A673 (cell line): Measurements from ENCODE around the gene GALNT12. TPM values are rescaled to one million over a fixed set of nuclear protein-coding genes. Genes with fewer than 3 reads are reported as not detected.

Source experiments
- BruUV-seq: library from RNA; stranded (reverse); fragments of 400-500 nt; replicated peaks from 2 replicates; lab custom pipeline; 2021; lab: Mats Ljungman, UMichigan
- CTCF ChIA-PET: fragments of 300-600 bp; sonication (Branson Sonifier 250); formaldehyde crosslinking; loops from one replicate; lab custom pipeline; 2022; ENCODE audit warnings: antibody characterized with exemption; lab: Charles Lee
- POLR2A ChIA-PET: fragments of 300-600 bp; sonication (Branson Sonifier 250); formaldehyde crosslinking; loops from one replicate; lab custom pipeline; 2022; ENCODE audit warnings: antibody characterized with exemption; ENCODE audit not compliant: low non-redundant PET; lab: Charles Lee
- DNase-seq: peaks from one replicate; pipeline ENCODE4 v3.0.0-alpha.2; 2015; ENCODE audit warnings: low spot score
- H3K27ac ChIP-seq: fragments of 200-600 bp; sonication (generic); 2 replicates; pipeline ENCODE4 v1.5.1; 2016; ENCODE audit warnings: mixed run types, low read depth, mild to moderate bottlenecking, mixed read lengths, antibody characterized with exemption, low read length; ENCODE audit not compliant: poor library complexity, severe bottlenecking
- H3K27me3 ChIP-seq: fragments of 200-600 bp; sonication (generic); replicated peaks from 2 replicates; pipeline ENCODE4 v1.6.1; 2017; ENCODE audit warnings: mixed run types, low read depth, mild to moderate bottlenecking, mixed read lengths, antibody characterized with exemption, low read length; ENCODE audit not compliant: insufficient read depth, poor library complexity
- H3K36me3 ChIP-seq: fragments of 200-600 bp; sonication (generic); 2 replicates; pipeline ENCODE4 v1.6.1; 2016; ENCODE audit warnings: mixed run types, mild to moderate bottlenecking, mixed read lengths, antibody characterized with exemption, low read length; ENCODE audit not compliant: insufficient read depth, poor library complexity, severe bottlenecking
- H3K4me1 ChIP-seq: fragments of 200-600 bp; sonication (generic); 2 replicates; pipeline ENCODE4 v1.6.1; 2017; ENCODE audit warnings: mixed run types, mild to moderate bottlenecking, mixed read lengths, antibody characterized with exemption, low read length; ENCODE audit not compliant: insufficient read depth, poor library complexity, severe bottlenecking
- H3K4me3 ChIP-seq: fragments of 200-600 bp; sonication (generic); 2 replicates; pipeline ENCODE4 v1.5.1; 2016; ENCODE audit warnings: low read depth, mixed run types, mild to moderate bottlenecking, mixed read lengths, low read length; ENCODE audit not compliant: poor library complexity, severe bottlenecking
- H3K9me3 ChIP-seq: fragments of 200-600 bp; sonication (generic); 2 replicates; pipeline ENCODE4 v1.6.1; 2016; ENCODE audit warnings: mixed run types, low read depth, mild to moderate bottlenecking, mixed read lengths, antibody characterized with exemption, low read length; ENCODE audit not compliant: poor library complexity, severe bottlenecking
- EZH2 ChIP-seq: fragments of 200-600 bp; sonication (generic); IDR thresholded peaks from 2 replicates; pipeline ENCODE4 v1.6.1; 2017; ENCODE audit warnings: borderline replicate concordance, low read depth, mild to moderate bottlenecking, mixed read lengths, antibody characterized with exemption, low read length; ENCODE audit not compliant: poor library complexity, severe bottlenecking
- intact Hi-C: fragments of 100-400 bp; cut with micrococcal nuclease; formaldehyde crosslinking; loops from one replicate; pipeline ENCODE4 v1.10.0; 2022; ENCODE audit not compliant: unreplicated experiment
- total RNA-seq: library from RNA; stranded (reverse); gene quantifications from 2 replicates; pipeline ENCODE4 v1.2.3, GENCODE V29; 2021
- TF ChIP-seq, protein P1 (sequence below): fragments of 300-800, 200-600 bp; sonication (generic); conservative IDR thresholded peaks from 2 replicates; pipeline ENCODE4 v1.5.1; 2017; ENCODE audit warnings: low read depth, mild to moderate bottlenecking, antibody characterized with exemption, low read length, moderate library complexity, mixed read lengths

GALNT12 gene
- total RNA-seq, 1 experiment from 2014 or later: 0.54 TPM

DNA sequence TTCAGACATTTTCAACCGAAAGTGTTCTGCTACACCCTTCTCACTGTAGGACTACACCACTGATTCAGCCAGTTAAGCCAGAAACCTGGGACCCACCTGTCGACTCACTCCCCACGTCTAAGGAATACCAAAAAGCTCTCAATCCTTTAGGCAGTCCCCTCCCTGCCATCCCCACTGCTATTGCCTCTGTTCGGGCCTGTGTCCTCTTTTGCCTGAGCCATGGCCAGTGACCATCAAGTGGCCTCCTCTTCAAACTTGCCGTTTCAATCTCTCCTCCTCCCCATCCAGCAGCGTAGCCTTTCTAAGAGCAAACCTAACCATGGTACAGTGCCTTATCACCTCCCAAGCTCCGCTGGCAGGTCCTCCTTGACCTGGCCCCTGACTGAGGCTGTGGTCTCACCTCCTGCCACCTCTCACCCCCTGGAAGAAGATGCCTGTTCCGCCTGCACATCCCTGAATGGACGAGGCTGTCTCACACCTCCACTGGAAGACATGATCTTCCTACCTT, 64.1 kb downstream of the GALNT12 start:
- no peaks in the 10 kb centered on the region for H3K27me3 ChIP-seq
- DNase-seq: no peak
- no peak overlapping the region for H3K4me3 ChIP-seq
- H3K36me3 ChIP-seq: no peaks in the 10 kb centered on the region
- TF ChIP-seq, protein P1, sequence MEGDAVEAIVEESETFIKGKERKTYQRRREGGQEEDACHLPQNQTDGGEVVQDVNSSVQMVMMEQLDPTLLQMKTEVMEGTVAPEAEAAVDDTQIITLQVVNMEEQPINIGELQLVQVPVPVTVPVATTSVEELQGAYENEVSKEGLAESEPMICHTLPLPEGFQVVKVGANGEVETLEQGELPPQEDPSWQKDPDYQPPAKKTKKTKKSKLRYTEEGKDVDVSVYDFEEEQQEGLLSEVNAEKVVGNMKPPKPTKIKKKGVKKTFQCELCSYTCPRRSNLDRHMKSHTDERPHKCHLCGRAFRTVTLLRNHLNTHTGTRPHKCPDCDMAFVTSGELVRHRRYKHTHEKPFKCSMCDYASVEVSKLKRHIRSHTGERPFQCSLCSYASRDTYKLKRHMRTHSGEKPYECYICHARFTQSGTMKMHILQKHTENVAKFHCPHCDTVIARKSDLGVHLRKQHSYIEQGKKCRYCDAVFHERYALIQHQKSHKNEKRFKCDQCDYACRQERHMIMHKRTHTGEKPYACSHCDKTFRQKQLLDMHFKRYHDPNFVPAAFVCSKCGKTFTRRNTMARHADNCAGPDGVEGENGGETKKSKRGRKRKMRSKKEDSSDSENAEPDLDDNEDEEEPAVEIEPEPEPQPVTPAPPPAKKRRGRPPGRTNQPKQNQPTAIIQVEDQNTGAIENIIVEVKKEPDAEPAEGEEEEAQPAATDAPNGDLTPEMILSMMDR: no peak
- no peak for TF ChIP-seq EZH2
- intact Hi-C loops: no loop called here
- no peaks in the 10 kb centered on the region for H3K4me1 ChIP-seq
- ChIA-PET POLR2A (no interaction called here), CTCF (no interaction called here)
- no TSS peak for BruUV-seq
- no peak overlapping the region for H3K27ac ChIP-seq
- no peaks in the 10 kb centered on the region for H3K9me3 ChIP-seq

DNA sequence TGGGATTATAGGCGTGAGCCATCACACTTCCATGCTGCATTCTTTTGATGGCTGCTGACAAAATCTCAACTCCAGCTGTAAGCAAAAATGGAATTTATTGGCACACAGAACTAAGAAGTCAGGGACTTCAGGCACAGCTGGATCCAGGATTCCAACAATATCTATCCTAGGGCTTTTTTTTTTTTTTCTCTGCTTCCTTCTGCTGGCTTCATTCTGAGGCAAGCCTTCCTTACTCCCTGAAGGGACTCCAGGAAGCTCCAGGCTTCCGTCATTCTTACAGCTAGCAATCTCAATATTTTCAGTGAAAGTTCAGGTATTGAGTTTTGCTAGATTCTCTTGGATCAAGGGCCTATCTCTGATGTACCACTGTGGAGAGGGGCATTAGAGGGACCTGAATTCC, 66.1 kb downstream of the GALNT12 start:
- H3K27me3 ChIP-seq: no peaks in the 10 kb centered on the region
- no peak for TF ChIP-seq EZH2
- TF ChIP-seq, protein P1: no peak
- no peak overlapping the region for H3K27ac ChIP-seq
- DNase-seq: no peak
- no peaks in the 10 kb centered on the region for H3K4me1 ChIP-seq
- ChIA-PET POLR2A (no interaction called here), CTCF (no interaction called here)
- no peaks in the 10 kb centered on the region for H3K9me3 ChIP-seq
- no TSS peak for BruUV-seq
- no peaks in the 10 kb centered on the region for H3K36me3 ChIP-seq
- no peak overlapping the region for H3K4me3 ChIP-seq
- intact Hi-C loops: no loop called here

DNA sequence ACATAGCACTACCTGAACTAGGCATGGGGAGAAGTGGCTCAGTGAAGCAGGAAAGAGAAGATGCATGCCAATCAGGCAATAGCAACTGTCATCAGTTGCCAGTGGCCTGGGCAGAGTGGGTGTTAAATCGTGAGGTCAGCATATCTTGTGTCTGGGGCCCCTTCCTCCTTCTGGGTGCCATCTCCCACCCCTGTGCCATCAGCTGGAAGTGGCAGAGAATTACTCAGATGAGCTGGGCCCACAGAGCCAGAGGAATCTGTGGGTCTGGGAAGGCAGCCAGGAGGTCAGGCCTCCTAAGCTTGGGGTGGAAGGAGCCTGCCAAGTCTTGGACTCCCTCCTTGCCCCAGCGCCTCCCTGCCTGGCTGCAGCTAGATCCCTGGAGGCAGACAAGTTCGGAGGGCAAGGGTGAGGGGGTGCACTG, 66.5 kb downstream of the GALNT12 start:
- ChIA-PET CTCF (no interaction called here), POLR2A (no interaction called here)
- H3K27me3 ChIP-seq: peaks cover 2% of the 10 kb centered on the region
- H3K36me3 ChIP-seq: no peaks in the 10 kb centered on the region
- no peak for TF ChIP-seq EZH2
- TF ChIP-seq, protein P1: no peak
- intact Hi-C loops: no loop called here
- no peak overlapping the region for H3K4me3 ChIP-seq
- no peak overlapping the region for H3K27ac ChIP-seq
- no peaks in the 10 kb centered on the region for H3K9me3 ChIP-seq
- BruUV-seq: no TSS peak
- no peak for DNase-seq
- H3K4me1 ChIP-seq: no peaks in the 10 kb centered on the region
